ENCODE data around the gene HLA-DMA. TPM values are rescaled to one million over a fixed set of nuclear protein-coding genes. Genes with fewer than 3 reads are reported as not detected.

HLA-DMA gene
- total and polyA plus RNA-seq, 9 of the 15 experiments (the other 6 are each of a cell fraction or from before 2014, with no cell fraction given): 0.13 to 0.83 (median 0.51) TPM

DNA sequence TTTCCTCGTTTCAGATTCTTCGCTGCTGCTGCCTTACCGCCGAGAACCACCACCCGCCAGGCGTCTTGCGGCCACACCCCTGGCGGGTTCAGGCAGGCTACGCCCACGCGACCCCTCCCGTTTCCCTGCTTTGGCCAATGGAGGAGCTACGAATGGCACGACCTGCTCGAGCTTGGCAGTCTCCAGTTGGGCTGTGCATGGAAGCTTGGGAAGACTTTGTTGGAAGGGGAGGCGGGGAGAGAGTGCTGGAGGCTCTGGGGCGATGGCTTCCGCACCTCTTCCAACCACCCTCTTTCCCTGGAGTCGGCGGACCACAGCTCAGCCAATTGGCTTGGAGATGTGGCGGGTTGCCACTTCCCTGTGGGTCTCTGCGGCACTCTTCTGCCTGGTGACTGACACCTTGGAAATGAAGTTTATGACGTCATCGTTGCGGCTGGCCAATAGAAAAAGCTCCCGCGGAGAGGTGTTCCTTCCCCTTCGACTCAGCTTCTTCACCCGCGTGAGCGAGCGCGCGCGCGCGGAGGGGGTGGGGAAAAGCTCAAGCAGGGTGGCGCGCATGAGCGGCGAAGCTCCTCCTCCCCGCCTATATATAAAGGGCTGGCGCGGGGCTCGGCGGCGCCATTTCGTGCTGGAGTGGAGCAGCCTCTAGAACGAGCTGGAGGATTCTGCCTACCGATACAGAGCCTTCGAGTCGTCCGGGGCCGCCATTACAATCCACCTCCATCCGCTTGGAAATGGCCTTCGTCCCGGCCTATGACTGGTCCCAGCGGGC lies 18.9 kb upstream of the HLA-DMA start (continued):
- TF ChIP-seq, protein P1, sequence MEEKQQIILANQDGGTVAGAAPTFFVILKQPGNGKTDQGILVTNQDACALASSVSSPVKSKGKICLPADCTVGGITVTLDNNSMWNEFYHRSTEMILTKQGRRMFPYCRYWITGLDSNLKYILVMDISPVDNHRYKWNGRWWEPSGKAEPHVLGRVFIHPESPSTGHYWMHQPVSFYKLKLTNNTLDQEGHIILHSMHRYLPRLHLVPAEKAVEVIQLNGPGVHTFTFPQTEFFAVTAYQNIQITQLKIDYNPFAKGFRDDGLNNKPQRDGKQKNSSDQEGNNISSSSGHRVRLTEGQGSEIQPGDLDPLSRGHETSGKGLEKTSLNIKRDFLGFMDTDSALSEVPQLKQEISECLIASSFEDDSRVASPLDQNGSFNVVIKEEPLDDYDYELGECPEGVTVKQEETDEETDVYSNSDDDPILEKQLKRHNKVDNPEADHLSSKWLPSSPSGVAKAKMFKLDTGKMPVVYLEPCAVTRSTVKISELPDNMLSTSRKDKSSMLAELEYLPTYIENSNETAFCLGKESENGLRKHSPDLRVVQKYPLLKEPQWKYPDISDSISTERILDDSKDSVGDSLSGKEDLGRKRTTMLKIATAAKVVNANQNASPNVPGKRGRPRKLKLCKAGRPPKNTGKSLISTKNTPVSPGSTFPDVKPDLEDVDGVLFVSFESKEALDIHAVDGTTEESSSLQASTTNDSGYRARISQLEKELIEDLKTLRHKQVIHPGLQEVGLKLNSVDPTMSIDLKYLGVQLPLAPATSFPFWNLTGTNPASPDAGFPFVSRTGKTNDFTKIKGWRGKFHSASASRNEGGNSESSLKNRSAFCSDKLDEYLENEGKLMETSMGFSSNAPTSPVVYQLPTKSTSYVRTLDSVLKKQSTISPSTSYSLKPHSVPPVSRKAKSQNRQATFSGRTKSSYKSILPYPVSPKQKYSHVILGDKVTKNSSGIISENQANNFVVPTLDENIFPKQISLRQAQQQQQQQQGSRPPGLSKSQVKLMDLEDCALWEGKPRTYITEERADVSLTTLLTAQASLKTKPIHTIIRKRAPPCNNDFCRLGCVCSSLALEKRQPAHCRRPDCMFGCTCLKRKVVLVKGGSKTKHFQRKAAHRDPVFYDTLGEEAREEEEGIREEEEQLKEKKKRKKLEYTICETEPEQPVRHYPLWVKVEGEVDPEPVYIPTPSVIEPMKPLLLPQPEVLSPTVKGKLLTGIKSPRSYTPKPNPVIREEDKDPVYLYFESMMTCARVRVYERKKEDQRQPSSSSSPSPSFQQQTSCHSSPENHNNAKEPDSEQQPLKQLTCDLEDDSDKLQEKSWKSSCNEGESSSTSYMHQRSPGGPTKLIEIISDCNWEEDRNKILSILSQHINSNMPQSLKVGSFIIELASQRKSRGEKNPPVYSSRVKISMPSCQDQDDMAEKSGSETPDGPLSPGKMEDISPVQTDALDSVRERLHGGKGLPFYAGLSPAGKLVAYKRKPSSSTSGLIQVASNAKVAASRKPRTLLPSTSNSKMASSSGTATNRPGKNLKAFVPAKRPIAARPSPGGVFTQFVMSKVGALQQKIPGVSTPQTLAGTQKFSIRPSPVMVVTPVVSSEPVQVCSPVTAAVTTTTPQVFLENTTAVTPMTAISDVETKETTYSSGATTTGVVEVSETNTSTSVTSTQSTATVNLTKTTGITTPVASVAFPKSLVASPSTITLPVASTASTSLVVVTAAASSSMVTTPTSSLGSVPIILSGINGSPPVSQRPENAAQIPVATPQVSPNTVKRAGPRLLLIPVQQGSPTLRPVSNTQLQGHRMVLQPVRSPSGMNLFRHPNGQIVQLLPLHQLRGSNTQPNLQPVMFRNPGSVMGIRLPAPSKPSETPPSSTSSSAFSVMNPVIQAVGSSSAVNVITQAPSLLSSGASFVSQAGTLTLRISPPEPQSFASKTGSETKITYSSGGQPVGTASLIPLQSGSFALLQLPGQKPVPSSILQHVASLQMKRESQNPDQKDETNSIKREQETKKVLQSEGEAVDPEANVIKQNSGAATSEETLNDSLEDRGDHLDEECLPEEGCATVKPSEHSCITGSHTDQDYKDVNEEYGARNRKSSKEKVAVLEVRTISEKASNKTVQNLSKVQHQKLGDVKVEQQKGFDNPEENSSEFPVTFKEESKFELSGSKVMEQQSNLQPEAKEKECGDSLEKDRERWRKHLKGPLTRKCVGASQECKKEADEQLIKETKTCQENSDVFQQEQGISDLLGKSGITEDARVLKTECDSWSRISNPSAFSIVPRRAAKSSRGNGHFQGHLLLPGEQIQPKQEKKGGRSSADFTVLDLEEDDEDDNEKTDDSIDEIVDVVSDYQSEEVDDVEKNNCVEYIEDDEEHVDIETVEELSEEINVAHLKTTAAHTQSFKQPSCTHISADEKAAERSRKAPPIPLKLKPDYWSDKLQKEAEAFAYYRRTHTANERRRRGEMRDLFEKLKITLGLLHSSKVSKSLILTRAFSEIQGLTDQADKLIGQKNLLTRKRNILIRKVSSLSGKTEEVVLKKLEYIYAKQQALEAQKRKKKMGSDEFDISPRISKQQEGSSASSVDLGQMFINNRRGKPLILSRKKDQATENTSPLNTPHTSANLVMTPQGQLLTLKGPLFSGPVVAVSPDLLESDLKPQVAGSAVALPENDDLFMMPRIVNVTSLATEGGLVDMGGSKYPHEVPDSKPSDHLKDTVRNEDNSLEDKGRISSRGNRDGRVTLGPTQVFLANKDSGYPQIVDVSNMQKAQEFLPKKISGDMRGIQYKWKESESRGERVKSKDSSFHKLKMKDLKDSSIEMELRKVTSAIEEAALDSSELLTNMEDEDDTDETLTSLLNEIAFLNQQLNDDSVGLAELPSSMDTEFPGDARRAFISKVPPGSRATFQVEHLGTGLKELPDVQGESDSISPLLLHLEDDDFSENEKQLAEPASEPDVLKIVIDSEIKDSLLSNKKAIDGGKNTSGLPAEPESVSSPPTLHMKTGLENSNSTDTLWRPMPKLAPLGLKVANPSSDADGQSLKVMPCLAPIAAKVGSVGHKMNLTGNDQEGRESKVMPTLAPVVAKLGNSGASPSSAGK (IDR thresholded peaks at IDR 0.05): no peak
- no peak for TF ChIP-seq CBX2 (IDR thresholded peaks at IDR 0.05; ENCODE audit: insufficient read depth, low read length, poor library complexity, severe bottlenecking)
- no peak for TF ChIP-seq TBP (optimal IDR thresholded peaks at IDR 0.05; ENCODE audit: low read depth, low read length)
- TF ChIP-seq TEAD1 (CRISPR knock-in tag; IDR thresholded peaks at IDR 0.05): peak in 1 of 2 experiments; percentile 21; a peak in 2 of 4 replicates
- TF ChIP-seq ILK (tag; IDR thresholded peaks at IDR 0.05; ENCODE audit: borderline replicate concordance, low read depth): no peak
- TF ChIP-seq, protein P2, sequence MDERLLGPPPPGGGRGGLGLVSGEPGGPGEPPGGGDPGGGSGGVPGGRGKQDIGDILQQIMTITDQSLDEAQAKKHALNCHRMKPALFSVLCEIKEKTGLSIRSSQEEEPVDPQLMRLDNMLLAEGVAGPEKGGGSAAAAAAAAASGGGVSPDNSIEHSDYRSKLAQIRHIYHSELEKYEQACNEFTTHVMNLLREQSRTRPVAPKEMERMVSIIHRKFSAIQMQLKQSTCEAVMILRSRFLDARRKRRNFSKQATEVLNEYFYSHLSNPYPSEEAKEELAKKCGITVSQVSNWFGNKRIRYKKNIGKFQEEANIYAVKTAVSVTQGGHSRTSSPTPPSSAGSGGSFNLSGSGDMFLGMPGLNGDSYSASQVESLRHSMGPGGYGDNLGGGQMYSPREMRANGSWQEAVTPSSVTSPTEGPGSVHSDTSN (CRISPR knock-in tag; IDR thresholded peaks at IDR 0.05; ENCODE audit: low read depth): peak; percentile 75
- TF ChIP-seq, protein P2 (tag; conservative IDR thresholded peaks at IDR 0.05; ENCODE audit: low read depth): peak; percentile 93
- no peak; the same call in 1 of the 2 replicates for TF ChIP-seq ZNF408 (CRISPR knock-in tag; IDR thresholded peaks at IDR 0.05; ENCODE audit: low read depth)
- 0 out of 2 replicates have a peak, but pooled peaks have one; percentile 33 for TF ChIP-seq CAMTA2 (CRISPR knock-in tag; conservative IDR thresholded peaks at IDR 0.05)
- TF ChIP-seq, protein P3, sequence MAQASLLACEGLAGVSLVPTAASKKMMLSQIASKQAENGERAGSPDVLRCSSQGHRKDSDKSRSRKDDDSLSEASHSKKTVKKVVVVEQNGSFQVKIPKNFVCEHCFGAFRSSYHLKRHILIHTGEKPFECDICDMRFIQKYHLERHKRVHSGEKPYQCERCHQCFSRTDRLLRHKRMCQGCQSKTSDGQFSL (CRISPR knock-in tag; IDR thresholded peaks at IDR 0.05): 0 out of 2 replicates have a peak, but pooled peaks have one; percentile 49
- TF ChIP-seq, protein P3 (tag; IDR thresholded peaks at IDR 0.05): no peak

Measured in K562 (cell line).